Hippocampal formation (tissue), 2 donors: ENCODE results near the gene RECQL.

Experiments used
- DNase-seq, 2 donors: peaks; one replicate each; lab custom pipeline; 2025; lab: John Stamatoyannopoulos, UW

Gene RECQL, protein sequence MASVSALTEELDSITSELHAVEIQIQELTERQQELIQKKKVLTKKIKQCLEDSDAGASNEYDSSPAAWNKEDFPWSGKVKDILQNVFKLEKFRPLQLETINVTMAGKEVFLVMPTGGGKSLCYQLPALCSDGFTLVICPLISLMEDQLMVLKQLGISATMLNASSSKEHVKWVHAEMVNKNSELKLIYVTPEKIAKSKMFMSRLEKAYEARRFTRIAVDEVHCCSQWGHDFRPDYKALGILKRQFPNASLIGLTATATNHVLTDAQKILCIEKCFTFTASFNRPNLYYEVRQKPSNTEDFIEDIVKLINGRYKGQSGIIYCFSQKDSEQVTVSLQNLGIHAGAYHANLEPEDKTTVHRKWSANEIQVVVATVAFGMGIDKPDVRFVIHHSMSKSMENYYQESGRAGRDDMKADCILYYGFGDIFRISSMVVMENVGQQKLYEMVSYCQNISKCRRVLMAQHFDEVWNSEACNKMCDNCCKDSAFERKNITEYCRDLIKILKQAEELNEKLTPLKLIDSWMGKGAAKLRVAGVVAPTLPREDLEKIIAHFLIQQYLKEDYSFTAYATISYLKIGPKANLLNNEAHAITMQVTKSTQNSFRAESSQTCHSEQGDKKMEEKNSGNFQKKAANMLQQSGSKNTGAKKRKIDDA

DNA sequence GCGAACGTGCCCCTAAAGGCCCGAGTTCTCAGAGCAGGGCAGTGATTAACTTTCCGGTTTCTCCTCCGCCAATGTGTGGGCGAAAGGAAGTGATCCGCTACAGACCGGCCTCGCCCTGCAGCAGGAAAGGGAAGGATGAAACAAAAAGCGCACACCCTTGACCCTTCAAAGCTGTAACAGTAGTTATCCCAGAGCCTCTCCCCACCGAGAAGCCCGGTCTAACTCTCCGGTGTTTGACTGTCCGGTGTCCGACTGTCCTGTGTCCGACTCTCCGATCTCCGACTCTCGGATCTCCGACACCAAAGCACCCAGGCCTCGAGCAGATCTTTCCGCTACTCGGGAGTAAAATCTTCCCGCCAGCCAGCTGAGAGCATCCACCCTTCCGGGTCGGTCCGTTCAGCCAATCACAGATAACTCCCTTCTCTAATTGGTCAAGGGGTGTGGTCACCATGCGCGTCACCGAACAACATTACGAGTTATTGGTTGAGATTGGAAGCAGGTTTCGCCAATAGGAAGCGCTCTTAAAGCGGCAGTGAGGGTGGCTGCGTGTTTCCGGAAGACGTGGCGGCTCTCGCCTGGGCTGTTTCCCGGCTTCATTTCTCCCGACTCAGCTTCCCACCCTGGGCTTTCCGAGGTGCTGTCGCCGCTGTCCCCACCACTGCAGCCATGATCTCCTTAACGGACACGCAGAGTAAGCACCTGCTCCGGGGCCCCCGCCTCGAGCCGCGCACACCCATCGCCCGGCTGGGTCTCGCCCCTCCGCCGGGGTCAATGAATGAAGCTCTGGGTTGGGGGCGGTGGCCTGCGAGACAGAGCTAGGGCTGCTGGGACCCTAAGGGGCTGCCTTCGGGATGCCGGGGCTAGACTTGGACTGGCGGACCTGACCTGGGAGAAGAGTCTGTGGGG lies at the start of gene RECQL, which contains the start of gene GOLT1B:
RECQL (minus strand) TSS at position 378 of the 906 bp plus-strand sequence. CDS start 2,065 bp downstream, outside the sequence.
GOLT1B (plus strand) TSS at position 532 of the 906 bp plus-strand sequence; CDS start at position 667, 135 bp downstream.
- DNase-seq = peak; percentile 90 to 98

DNA sequence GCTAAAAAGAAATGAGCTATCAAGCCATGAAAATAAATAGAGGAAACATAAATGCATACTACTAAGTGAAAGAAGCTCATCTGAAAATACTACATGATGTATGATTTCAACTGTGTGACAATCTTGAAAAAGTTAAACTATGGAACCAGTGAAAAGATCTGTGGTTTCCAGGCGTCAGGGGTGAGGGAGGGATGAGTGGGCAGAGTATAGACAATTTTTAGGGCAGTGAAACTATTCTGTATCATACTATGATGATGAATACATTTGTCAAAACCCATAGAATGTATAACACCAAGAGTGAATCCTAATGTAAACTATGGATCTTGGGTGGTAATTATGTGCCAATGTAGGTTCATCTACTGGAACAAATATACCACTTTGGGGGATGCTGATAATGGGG lies 46.0 kb upstream of the RECQL start:
- DNase-seq = no peak

DNA sequence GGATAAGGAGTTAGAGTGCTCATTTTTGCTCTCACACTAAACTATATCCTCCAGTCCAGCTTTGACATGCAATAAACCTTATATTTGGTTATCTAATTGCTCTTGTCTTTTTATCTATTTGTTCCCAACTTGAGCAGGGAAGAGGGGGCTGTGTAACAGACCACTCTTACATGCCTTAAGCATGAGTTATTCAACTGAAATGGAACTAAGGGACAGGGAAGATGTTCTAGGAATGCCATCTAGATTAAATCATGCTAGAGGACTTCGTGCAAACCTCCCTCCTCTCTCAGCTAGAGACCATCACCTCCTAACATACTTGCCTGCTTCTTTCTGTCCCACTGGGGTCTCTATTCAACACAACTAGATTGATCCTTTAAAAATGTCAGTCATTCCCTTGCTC lies 45.3 kb upstream of the RECQL start:
- no peak for DNase-seq

DNA sequence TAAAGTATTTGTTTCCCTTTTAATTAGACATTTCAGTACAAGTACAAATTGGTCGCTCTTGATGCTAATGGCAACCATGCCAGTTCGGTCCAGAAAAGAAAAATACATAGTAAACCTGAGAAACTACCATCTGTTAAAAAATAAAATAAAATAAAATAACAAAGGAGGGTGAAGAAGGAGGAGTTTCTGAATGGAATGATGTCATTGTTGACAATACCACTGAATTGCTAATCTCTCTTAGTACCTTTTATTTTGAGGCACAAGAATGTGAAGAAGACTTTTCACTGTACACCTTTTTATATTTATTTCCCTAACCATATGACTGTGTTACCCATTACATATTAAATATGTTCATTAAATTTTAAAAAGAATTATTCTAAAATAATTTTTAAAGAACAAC lies 44.1 kb upstream of the RECQL start:
- DNase-seq = no peak

DNA sequence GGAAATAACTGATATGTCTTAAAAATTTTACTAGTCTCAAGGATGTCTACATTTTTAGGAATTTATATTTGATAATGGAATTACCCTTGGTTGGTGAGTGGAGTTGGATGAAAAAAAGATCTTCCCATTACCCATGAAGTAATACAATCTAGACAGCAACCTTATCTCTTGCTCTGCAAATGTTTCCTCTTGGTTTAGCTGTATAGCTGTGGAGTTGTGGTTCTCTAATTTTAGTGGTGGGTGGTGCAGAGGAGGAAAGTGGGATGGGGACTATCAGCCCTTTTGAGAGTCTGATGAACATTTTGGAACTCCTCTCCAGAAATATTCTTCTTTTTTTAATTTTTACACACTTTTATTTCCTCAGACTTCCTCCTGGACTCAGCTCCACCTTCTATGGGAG lies 41.7 kb upstream of the RECQL start:
- DNase-seq = no peak

DNA sequence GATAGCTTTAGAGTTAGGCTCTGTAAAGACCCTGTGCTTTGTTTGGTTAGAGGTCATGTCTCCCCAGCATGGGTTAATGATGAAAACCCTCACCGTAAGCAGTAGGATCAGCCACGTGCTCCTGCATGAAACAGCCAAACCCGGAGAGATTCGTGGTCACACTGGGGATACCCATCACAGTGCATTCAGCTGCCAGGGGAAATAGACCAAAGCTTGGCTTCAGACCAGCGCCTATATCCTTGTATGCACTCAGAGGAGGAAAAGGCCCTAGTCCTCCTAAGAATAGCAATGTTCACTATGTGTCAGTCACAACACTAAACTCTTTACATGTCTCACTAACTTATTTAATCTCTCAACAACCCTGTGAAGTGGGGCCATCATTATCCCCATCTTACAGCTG lies 41.0 kb upstream of the RECQL start:
- DNase-seq = no peak

DNA sequence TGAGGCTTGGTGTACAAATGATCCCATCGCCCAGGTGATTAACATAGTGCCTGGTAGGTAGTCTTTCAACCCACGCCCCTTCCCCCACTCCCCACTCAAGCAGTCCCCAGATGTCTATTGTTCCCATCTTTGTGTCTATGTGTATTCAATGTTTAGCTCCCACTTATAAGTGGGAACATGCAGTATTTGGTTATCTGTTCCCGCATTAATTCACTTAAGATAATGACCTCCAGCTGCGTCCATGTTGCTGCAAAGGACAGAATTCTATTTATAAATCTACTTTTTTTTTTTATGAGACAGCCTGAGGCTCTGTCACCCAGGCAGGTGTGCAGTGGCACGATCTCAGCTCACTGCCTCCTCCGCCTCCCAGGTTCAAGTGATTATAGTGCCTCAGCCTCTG lies 40.3 kb upstream of the RECQL start:
- no peak for DNase-seq

DNA sequence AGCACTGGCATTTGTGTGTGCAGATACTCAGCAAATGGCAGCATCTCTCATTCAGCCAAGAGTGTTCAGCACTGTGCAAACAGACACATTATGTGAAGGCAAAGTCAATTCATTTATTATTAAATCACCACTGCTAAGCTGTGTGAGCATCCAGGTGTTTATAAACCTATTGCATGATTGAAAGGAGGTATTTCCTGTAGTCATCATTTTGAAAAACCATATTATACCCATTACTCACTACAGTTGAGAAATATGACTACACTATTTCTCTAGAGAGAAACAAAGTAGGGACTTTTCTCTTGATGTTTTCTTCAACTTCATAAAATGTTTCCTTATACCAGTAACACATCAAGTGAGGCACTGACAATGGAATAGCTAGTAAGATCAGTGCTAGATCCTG lies 38.4 kb upstream of the RECQL start:
- no peak for DNase-seq

DNA sequence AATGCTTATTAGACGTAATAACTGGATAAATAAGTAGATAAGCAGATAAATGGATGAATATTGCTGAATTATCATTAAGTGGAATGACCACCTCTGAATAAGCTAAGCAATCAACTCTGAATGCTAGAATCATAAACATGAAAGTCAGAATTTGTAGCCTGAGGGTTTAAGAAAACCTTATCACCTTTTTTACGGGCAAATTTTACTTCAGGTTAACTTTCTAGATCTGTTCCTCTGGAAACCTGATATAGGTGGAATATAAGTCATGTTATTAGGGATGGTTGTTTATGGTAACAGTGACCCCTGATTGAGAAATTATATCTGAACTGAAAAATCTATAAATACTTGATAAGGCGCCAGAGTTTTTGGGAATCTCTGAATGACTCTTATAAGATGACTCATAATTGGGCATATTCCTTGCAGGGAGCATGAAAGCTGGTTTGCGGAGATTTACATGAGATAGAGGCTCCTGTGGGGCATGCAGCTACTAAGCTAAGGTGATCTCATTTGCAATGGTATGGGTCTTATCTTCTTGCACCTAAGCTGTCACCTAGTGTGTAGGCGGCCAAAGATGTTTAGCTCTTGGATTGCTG lies 36.7 kb upstream of the RECQL start:
- DNase-seq = no peak

DNA sequence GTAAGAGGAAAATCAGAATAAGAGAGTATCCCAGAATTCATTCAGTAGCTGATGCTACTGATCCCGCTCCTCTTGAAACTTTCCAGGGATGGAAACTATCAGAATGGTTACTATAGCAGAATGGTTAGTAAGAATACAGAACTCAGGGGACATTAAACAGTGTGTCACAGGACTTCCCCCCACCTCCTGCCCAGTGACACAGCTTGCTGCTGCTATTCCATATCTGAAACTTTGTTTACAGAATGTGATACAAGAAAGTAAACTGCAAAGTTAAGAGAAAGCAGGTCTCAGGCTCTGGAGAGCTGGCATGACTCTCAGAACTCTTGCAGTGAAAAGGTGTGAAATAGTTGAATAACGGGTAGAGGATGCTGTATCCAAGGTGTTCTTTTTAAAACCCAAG lies 28.0 kb upstream of the RECQL start:
- DNase-seq = no peak

DNA sequence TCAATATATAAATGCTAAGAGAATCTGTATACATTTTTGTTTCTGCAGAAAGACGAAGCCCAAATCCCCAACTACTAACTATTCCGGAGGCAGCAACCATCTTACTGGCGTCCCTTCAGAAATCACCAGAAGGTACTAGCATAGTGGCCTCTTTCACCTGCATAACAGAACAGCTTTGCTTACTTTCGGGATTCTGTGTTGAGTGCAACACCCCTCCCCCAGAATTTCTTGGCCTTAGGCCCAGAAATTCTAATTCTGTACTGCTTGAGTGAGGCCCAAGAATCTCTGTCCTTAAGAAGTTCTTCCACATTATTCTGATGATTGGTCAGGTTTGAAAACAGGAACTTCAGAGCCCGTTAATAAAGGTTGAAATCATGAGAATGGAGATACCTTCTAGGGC lies 27.5 kb upstream of the RECQL start:
- DNase-seq = no peak

DNA sequence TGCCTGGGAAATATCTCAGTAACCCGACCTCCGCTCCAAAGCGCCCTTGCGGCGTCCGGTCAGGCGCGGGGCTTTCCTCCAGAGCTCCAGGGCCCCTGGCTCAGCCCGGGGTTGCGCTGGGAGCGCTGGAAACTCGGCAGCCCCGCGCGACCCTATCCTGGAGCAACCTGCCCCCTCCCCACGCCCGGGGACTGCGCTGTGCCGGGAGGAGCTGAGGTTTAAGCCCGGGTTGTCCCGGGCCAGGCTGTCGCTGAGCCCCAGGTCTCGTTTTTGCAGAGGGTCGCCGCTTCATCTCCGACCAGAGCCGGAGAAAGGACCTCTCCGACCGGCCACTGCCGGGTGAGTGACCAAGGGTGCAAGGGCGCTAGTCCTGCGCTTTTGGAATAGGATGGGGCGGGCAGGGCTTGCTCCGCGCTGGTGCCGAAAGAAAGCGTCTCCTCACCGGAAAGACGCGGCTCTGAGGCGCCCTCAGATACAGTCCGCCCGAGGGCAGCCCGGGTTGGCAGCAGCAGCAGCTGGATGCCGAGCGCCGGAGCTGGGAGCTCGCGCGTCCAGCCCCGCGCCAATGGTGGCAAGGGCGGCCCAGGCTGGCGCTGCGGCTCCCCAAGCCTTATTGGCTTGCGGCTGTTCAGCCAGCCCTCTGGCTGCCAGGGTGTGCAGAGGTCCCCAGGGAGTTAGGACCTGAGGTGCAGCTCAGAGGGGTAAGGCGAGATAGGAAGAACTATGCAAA lies 26.2 kb upstream of the RECQL start:
- DNase-seq = peak; percentile 28 to 61

DNA sequence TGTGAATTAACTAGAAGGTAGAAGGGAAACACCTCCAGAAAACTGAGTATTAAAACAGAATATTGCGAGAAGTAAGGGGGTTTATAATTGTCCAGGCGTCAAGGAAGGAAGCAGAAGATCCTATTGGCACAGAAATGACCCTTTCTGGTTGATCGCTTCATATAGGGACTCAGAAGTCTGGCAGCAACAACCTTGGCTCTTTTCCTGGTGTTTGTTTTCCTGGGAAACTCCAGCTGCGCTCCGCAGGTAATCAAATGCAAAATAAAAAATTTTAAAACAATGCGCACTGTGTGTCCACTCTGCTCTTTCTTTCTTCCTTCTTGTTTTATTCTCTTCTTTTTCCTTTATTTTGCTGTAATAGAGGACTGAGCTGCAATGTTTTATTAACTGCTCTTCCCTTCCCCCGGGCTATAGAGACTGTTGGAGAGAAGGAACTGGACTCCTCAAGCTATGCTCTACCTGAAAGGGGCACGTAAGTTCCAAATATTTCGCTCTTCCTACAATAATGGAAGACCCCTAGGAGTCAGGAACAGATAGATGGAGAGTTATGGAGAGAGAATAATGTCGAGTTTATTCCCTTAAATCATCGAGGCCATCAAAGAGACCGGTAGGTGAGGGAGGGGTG lies 25.4 kb upstream of the RECQL start:
- DNase-seq = no peak

DNA sequence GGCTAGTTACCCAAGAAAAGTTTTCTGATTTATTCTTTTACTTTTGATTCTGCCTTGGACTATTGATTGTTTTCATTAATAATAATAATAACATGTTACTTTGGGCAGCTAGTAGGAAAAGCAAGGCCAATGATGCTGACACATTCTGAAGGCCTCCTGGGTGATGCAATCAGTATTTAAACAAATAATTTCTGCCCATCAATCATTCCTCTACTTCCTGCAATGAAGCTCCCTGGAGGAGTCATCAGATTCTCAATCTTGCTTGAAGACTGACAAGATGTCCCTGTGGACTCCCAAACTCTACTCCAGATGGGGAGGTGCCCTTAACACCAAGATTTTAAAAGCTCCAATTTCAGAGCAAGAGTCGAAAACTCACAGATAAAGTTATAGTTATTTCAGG lies 24.6 kb upstream of the RECQL start, which contains the start of gene SPX:
SPX (plus strand) TSS at position 244 of the 400 bp plus-strand sequence. CDS start 177 bp downstream, outside the sequence.
- DNase-seq = no peak

DNA sequence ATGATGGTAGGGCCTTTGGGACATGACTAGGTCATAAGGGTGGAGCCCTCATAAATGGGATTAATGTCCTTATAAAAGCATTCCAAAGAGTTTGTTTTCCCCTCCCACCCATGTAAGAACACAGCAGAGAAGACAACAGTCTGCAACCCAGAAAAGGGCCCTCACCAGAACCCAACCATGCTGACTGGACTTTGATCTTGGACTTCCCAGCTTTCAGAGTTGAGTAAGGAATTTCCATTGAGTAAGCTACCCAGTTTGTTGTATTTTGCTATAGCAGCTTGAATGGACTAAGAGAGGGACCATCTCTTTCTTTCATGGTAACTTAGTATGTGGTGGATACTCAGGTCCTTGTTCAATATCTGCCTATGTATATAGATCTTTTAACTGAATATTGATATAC lies 21.7 kb upstream of the RECQL start:
- no peak for DNase-seq

DNA sequence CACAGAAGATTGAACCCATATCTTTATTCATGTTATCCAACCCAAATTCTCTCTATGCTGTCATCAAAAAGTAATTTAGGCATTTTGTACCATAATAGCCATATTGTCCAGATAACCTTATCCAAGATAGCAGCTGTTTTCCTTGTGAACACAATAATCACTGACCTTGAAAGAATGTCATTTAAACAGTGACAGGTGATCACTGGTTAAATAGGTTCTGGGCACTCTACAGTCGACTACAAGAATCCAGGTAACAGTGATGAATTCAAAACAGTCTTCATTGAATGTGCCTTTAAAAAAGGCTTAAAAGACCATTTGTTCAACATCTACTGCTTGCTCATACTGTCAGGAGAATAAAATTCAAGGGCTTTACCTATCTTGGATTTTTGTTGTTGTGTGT lies 20.1 kb upstream of the RECQL start:
- no peak for DNase-seq

DNA sequence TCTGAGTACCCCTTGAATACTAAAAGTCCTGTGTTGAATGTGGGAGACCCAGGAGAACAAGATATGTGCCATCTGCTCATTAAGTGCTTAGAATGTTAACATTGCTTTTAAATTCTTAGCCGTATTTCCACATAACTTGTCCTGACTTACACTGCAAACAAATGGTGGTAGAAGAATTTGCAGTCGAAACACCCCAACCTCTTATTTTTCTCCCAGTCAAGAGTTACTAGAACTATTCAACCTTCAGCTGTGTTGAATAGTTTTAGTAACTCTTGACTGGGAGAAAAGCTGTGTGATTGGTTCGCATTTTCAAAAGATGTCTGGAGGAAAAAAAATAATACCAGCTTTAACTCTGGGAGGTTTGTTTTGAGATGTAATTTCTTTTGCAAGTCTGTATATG lies 17.0 kb upstream of the RECQL start:
- no peak for DNase-seq

DNA sequence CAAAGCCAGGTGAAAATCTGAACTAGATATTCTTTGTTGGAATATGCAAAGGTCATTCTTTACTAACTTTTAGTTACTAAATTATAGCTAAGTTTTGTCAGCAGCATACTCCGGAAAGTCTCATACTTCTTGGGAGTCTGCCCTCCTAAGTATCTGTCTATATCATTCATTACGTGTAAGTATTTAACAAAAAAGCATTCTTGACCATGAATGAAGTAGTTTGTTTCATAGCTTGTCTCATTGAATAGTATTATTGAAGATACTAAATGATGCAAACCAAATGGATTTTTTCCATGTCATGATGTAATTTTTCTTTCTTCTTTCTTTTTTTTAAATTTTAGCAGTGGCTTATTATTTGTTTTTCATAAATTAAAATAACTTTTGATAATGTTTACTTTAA lies 14.8 kb upstream of the RECQL start:
- DNase-seq = no peak

DNA sequence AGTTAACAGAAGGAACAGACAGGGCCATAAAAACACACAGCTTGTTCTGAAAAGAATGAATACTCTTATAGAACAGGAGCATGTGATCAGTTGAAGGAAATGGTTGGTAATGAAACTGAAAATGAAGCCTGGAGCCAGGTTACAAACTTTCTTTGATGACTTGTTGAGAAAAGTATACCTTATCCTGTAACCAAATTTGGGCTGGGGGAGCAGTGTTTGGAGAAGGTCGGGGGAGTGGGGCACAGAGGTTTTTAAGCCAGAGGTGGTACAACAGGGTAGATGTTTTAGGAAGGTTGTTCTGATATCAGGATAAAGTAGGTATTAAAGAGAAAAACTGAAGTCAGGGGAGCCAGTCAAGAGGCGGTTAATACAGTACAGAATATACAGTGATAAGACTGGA lies 8.3 kb upstream of the RECQL start:
- DNase-seq = no peak

DNA sequence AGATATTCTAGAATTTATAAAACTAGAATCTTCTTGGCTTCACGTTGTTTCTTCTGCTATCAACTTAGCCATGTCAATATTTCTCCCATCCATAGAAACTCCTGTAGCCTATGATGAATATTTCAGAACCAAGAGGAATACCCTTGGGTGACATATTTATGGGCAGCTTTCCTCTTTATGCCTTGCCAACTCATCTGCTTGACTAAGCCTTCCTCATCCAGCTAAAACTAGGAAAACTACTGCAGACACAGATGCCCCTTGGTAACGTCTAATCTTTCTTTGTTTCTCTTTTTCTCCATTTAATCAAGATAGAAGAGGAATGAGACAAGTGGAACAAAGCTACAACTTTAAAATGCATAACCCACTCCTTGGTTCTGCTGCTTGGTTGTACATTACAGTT lies 6.4 kb upstream of the RECQL start:
- no peak for DNase-seq

DNA sequence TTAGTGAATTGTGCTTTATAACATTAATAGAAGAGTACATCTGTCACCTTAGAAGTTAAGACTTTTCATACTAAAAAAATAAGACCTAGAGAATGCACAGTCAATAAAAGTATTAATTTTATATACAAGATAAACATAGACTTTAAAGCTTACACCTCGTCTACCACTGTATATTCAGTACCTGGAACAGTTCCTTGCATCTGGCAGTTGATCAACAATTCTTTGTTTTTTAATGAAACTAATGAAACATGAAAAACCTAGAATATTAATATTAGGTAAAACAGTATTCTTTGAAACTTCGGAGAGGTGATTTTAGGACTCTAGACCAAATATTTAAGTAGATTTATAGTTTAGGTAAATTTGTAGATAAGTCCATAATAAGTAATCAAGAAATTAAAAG lies 4.5 kb upstream of the RECQL start:
- DNase-seq = no peak
